ENCODE results near the gene IL1RAPL2. TPM values are rescaled to one million over a fixed set of nuclear protein-coding genes. Genes with fewer than 3 reads are reported as not detected.

Gene IL1RAPL2
- polyA plus RNA-seq, 2 of the 4 experiments (the other 2 are of a cell fraction), result not detected

DNA sequence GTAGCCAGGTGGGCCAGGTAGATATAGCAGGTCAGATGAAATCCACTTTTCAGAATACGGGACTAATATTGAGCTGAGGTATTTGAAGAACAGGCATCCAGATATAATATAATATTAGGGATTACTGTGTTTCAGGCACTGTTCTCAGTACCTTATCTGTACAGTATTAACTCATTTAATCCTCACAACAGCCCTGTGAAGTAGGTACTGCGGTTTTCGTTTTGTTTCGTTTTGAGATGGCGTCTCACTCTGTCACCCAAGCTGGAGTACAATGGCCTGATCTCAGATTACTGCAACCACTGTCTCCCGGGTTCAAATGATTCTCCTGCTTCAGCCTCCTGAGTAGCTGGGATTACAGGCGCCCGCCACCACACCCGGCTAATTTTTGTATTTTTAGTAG, 129.6 kb downstream of the IL1RAPL2 start (continued):
- TF ChIP-seq, protein P1, sequence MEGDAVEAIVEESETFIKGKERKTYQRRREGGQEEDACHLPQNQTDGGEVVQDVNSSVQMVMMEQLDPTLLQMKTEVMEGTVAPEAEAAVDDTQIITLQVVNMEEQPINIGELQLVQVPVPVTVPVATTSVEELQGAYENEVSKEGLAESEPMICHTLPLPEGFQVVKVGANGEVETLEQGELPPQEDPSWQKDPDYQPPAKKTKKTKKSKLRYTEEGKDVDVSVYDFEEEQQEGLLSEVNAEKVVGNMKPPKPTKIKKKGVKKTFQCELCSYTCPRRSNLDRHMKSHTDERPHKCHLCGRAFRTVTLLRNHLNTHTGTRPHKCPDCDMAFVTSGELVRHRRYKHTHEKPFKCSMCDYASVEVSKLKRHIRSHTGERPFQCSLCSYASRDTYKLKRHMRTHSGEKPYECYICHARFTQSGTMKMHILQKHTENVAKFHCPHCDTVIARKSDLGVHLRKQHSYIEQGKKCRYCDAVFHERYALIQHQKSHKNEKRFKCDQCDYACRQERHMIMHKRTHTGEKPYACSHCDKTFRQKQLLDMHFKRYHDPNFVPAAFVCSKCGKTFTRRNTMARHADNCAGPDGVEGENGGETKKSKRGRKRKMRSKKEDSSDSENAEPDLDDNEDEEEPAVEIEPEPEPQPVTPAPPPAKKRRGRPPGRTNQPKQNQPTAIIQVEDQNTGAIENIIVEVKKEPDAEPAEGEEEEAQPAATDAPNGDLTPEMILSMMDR (IDR thresholded peaks at IDR 0.05), result no peak
- TF ChIP-seq SREBF2 (IDR thresholded peaks at IDR 0.05) (no peak), FOXS1 (CRISPR knock-in tag; IDR thresholded peaks at IDR 0.05) (no peak), EHF (CRISPR knock-in tag; IDR thresholded peaks at IDR 0.05) (no peak), CHD2 (IDR thresholded peaks at IDR 0.05; ENCODE audit: low read length, partially characterized antibody) (no peak), HOXB5 (CRISPR knock-in tag; IDR thresholded peaks at IDR 0.05) (no peak)

DNA sequence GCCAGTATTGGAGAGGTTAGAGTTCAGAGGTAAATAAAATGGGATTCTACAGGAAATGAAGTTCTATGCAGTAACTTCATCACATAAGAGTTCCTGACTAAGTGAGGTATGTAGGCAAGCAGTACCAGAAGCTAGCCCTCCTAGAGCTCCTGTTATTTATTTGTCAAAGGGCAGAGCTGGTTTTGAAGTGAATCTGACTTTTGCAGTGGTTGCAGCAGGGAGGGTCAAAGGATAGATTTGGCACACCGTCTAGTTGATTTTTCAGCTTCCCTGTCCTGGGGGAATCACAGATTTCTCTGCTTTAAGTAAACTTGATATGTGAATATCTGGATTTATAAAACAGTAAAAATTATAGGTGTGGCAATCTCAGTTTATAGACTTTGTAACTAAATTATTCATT, 130.7 kb downstream of the IL1RAPL2 start:
- TF ChIP-seq CHD2 (IDR thresholded peaks at IDR 0.05; ENCODE audit: low read length, partially characterized antibody) (no peak), MYC (IDR thresholded peaks at IDR 0.05; ENCODE audit: borderline replicate concordance, low read length) (no peak), MAFK (IDR thresholded peaks at IDR 0.05; ENCODE audit: partially characterized antibody) (no peak), JUNB (IDR thresholded peaks at IDR 0.05) (no peak), NPAS2 (CRISPR knock-in tag; IDR thresholded peaks at IDR 0.05; ENCODE audit: borderline replicate concordance) (no peak), HOXB13 (CRISPR knock-in tag; IDR thresholded peaks at IDR 0.05; ENCODE audit: low read depth) (no peak)
- TF ChIP-seq, protein P2, sequence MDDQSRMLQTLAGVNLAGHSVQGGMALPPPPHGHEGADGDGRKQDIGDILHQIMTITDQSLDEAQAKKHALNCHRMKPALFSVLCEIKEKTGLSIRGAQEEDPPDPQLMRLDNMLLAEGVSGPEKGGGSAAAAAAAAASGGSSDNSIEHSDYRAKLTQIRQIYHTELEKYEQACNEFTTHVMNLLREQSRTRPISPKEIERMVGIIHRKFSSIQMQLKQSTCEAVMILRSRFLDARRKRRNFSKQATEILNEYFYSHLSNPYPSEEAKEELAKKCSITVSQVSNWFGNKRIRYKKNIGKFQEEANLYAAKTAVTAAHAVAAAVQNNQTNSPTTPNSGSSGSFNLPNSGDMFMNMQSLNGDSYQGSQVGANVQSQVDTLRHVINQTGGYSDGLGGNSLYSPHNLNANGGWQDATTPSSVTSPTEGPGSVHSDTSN (IDR thresholded peaks at IDR 0.05), result no peak
- TF ChIP-seq, protein P3, sequence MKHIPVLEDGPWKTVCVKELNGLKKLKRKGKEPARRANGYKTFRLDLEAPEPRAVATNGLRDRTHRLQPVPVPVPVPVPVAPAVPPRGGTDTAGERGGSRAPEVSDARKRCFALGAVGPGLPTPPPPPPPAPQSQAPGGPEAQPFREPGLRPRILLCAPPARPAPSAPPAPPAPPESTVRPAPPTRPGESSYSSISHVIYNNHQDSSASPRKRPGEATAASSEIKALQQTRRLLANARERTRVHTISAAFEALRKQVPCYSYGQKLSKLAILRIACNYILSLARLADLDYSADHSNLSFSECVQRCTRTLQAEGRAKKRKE (CRISPR knock-in tag; IDR thresholded peaks at IDR 0.05; ENCODE audit: low read depth), result no peak
- H3K4me2 ChIP-seq, result no peak overlapping the region
- H3K9me3 ChIP-seq, result no peaks in the 10 kb centered on the region
- FAIRE-seq, result no peak
- CTCF ChIA-PET, result no interaction called here
- H3K4me3 ChIP-seq, result no peak overlapping the region
- POLR2A ChIA-PET, result no interaction called here
- WGBS (ENCODE audit: missing lambda C conversion rate), result 7% methylated on average over 1 of the region's 1 CpG
- no peaks in the 10 kb centered on the region for H3K4me1 ChIP-seq
- H3K27ac ChIP-seq, result no peak overlapping the region
- no peak for DNase-seq (ENCODE audit: low read depth in 1 of 2, low spot score in 1 of 2)
- ATAC-seq, result no peak

DNA sequence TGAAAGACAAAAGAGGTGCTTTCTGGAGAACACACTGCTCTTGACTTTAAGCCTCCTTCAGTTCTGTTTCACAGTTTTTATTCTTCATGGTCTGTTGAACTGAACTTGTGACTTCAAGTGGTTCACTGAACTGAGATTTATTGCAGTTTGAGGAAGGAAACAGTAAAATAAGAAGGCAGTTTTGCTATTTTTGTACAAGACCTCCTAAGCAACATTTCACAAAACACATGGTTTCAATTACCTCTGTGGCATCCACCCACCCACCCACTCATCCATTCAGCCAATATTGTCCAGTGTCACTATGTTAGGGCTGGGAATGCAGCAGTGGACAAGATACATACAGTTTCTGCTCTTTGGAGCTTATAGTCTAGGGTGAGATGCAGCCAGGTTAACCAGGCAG, 131.3 kb downstream of the IL1RAPL2 start:
- no peaks in the 10 kb centered on the region for H3K4me1 ChIP-seq
- ChIA-PET POLR2A (no interaction called here), CTCF (no interaction called here)
- no peak overlapping the region for H3K4me2 ChIP-seq
- FAIRE-seq (no peak), ATAC-seq (no peak), DNase-seq (ENCODE audit: low read depth in 1 of 2, low spot score in 1 of 2) (no peak)
- no peaks in the 10 kb centered on the region for H3K9me3 ChIP-seq
- H3K27ac ChIP-seq, result no peak overlapping the region
- TF ChIP-seq EHF (CRISPR knock-in tag; IDR thresholded peaks at IDR 0.05), result no peak
- H3K4me3 ChIP-seq, result no peak overlapping the region

DNA sequence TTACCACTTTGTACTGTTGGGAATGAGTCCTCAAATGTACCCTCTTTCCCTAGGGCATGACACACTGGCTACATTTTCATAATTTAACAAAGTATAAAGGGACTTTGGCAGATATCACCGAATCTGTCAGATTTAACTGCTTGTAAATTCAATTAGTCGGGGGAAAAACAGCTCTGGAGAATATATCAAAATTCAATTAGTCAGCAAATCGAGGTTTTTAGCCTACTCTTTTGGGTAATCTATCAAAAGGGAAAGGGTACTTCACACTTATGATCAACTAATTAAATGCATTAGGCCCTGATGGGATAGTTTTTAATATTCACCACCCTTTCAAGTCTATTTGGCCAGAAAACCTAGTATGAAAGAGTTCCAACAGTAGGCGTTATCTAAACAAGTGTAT, 141.0 kb downstream of the IL1RAPL2 start:
- WGBS (ENCODE audit: missing lambda C conversion rate), result 5% methylated on average over 4 of the region's 4 CpGs
- peak; percentile 46 for FAIRE-seq
- no peaks in the 10 kb centered on the region for H3K9me3 ChIP-seq
- TF ChIP-seq HOXA7 (CRISPR knock-in tag; IDR thresholded peaks at IDR 0.05) (no peak), MAFK (IDR thresholded peaks at IDR 0.05; ENCODE audit: partially characterized antibody) (peak; percentile 31)
- no peak overlapping the region for H3K4me3 ChIP-seq
- POLR2A ChIA-PET, result no interaction called here
- ATAC-seq, result no peak
- CTCF ChIA-PET, result no interaction called here
- no peak overlapping the region for H3K4me2 ChIP-seq
- no peak for DNase-seq (ENCODE audit: low read depth in 1 of 2, low spot score in 1 of 2)
- H3K27ac ChIP-seq, result no peak overlapping the region
- no peaks in the 10 kb centered on the region for H3K4me1 ChIP-seq

DNA sequence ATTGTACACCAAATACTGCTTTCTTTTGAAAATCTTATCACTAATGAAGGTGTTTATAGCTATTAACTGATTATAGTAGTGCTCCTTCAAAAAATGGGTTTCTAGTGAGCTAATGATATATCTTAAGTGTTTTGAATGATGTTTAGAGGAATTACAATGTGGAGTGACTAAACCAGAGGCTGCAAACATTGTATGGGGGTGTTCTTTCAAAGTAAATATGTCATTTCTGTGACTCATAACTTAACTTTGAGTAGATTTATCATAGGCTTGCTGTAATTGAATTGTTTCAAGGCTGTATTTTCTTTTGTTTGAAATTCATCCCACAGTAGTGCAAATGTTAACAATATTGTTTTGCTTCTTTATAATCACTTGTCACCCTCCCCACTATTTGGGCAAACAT, 141.6 kb downstream of the IL1RAPL2 start:
- no peak for DNase-seq (ENCODE audit: low read depth in 1 of 2, low spot score in 1 of 2)
- H3K4me2 ChIP-seq, result no peak overlapping the region
- no peak overlapping the region for H3K4me3 ChIP-seq
- CTCF ChIA-PET, result no interaction called here
- H3K4me1 ChIP-seq, result no peaks in the 10 kb centered on the region
- no peak overlapping the region for H3K27ac ChIP-seq
- no peak for ATAC-seq
- FAIRE-seq, result no peak
- TF ChIP-seq HDAC2 (IDR thresholded peaks at IDR 0.05) (no peak), TFCP2L1 (CRISPR knock-in tag; IDR thresholded peaks at IDR 0.05) (no peak), KDM1A (IDR thresholded peaks at IDR 0.05; ENCODE audit: low read depth) (no peak), HEYL (CRISPR knock-in tag; IDR thresholded peaks at IDR 0.05) (no peak), ZFP36 (IDR thresholded peaks at IDR 0.05; ENCODE audit: borderline replicate concordance, partially characterized antibody) (no peak), HOXA7 (CRISPR knock-in tag; IDR thresholded peaks at IDR 0.05) (no peak), FOXS1 (CRISPR knock-in tag; IDR thresholded peaks at IDR 0.05) (no peak), HOXB13 (CRISPR knock-in tag; IDR thresholded peaks at IDR 0.05; ENCODE audit: low read depth) (no peak), CHD2 (IDR thresholded peaks at IDR 0.05; ENCODE audit: low read length, partially characterized antibody) (no peak)
- TF ChIP-seq, protein P4, sequence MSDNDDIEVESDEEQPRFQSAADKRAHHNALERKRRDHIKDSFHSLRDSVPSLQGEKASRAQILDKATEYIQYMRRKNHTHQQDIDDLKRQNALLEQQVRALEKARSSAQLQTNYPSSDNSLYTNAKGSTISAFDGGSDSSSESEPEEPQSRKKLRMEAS (IDR thresholded peaks at IDR 0.05), result no peak
- TF ChIP-seq, protein P5, sequence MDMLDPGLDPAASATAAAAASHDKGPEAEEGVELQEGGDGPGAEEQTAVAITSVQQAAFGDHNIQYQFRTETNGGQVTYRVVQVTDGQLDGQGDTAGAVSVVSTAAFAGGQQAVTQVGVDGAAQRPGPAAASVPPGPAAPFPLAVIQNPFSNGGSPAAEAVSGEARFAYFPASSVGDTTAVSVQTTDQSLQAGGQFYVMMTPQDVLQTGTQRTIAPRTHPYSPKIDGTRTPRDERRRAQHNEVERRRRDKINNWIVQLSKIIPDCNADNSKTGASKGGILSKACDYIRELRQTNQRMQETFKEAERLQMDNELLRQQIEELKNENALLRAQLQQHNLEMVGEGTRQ (IDR thresholded peaks at IDR 0.05), result no peak
- POLR2A ChIA-PET, result no interaction called here
- H3K9me3 ChIP-seq, result no peaks in the 10 kb centered on the region
